NCI-H2081 (cell line): ENCODE results near the gene DSCAML1.

Experiments
- DNase-seq, 2 experiments: peaks; one replicate each; lab custom pipeline; 2025; lab: John Stamatoyannopoulos, UW

DSCAML1 gene, protein sequence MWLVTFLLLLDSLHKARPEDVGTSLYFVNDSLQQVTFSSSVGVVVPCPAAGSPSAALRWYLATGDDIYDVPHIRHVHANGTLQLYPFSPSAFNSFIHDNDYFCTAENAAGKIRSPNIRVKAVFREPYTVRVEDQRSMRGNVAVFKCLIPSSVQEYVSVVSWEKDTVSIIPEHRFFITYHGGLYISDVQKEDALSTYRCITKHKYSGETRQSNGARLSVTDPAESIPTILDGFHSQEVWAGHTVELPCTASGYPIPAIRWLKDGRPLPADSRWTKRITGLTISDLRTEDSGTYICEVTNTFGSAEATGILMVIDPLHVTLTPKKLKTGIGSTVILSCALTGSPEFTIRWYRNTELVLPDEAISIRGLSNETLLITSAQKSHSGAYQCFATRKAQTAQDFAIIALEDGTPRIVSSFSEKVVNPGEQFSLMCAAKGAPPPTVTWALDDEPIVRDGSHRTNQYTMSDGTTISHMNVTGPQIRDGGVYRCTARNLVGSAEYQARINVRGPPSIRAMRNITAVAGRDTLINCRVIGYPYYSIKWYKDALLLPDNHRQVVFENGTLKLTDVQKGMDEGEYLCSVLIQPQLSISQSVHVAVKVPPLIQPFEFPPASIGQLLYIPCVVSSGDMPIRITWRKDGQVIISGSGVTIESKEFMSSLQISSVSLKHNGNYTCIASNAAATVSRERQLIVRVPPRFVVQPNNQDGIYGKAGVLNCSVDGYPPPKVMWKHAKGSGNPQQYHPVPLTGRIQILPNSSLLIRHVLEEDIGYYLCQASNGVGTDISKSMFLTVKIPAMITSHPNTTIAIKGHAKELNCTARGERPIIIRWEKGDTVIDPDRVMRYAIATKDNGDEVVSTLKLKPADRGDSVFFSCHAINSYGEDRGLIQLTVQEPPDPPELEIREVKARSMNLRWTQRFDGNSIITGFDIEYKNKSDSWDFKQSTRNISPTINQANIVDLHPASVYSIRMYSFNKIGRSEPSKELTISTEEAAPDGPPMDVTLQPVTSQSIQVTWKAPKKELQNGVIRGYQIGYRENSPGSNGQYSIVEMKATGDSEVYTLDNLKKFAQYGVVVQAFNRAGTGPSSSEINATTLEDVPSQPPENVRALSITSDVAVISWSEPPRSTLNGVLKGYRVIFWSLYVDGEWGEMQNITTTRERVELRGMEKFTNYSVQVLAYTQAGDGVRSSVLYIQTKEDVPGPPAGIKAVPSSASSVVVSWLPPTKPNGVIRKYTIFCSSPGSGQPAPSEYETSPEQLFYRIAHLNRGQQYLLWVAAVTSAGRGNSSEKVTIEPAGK (N-terminal part only)

GRCh38 chr11:117796872-117797529 is at the start of gene DSCAML1:
Gene DSCAML1, minus strand, starts transcription at chr11:117797216. Its CDS starts 137 bp downstream, at chr11:117797079.
- DNase-seq, result no peak

GRCh38 chr11:117843666-117844484 is 46.9 kb upstream of the DSCAML1 start:
- peak; percentile 51 to 75 for DNase-seq

- DNase-seq, result no peak
Measured at GRCh38 chr11:117842131-117842941, 45.3 kb upstream of the DSCAML1 start.

DNA sequence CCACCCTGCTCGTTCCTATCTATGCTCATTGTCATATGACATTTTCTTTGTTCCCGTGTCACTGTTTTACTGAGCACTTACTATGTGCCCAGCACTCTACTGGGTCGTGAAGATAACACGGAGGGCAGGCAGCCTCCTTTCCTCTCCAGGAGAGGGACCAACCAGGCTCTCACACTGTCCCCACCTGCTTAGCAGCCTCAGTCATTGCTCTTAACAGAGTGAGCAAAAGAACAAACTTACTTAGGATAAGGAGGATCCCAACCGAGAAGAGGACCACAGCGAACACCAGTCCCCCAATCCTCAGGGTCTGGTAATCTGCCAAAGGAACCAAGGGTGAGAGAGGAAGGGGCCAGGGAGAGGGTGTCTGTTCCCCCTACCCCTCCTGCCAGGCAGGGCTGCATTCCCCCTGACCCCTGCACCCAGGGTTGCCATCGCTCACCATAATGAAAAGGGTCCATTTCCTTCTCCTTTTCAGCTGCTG is 44.6 kb upstream of the DSCAML1 start:
- no peak for DNase-seq

- no peak for DNase-seq
Measured at GRCh38 chr11:117840881-117841550, 44.0 kb upstream of the DSCAML1 start.

DNA sequence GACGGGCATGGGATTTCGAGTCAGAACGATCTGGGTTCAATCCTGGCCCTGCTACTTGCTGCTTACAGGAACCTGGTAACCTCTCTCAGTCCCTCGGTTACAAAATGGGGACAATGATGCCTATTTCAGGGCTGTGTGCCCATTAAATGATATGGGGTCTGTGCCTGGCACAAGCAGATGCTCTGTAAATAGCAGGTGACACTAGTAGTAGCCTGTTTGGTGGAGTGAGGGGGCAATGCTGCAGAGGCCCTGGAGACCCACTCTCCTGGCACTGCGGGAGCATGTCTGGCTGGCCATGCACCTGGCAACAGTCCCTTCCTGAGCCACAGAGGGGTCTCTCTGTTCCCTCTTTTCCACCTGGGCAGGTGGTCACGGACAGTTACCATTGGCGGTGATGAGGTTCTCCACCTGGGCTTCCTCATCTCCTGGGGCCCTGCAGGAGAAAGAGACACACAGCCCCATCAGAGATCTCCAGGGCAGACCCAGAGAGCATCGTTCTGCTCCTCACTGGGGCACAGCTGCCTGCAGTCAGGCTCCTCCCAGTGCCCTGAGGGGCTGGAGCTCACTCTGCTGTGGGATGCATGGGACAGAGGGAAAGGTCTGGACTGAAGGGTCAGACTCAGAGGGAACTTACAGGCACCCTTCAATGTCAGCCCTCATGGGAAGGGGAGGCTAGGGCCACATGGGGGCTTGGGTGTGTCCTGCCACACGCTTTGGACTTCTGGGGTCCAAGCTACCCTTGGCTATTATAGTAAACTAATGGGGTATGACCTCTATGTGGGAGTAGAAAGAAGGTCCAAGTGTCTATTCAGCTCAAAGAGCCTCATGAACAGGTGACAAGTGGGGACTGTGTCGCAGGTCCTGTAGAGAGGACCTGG is 43.2 kb upstream of the DSCAML1 start:
- DNase-seq, result no peak

- no peak for DNase-seq
Measured at GRCh38 chr11:117839380-117839881, 42.4 kb upstream of the DSCAML1 start.

- no peak for DNase-seq
Measured at GRCh38 chr11:117838901-117839300, 41.9 kb upstream of the DSCAML1 start.

- DNase-seq, result no peak
Measured at GRCh38 chr11:117837791-117838190, 40.8 kb upstream of the DSCAML1 start.

DNA sequence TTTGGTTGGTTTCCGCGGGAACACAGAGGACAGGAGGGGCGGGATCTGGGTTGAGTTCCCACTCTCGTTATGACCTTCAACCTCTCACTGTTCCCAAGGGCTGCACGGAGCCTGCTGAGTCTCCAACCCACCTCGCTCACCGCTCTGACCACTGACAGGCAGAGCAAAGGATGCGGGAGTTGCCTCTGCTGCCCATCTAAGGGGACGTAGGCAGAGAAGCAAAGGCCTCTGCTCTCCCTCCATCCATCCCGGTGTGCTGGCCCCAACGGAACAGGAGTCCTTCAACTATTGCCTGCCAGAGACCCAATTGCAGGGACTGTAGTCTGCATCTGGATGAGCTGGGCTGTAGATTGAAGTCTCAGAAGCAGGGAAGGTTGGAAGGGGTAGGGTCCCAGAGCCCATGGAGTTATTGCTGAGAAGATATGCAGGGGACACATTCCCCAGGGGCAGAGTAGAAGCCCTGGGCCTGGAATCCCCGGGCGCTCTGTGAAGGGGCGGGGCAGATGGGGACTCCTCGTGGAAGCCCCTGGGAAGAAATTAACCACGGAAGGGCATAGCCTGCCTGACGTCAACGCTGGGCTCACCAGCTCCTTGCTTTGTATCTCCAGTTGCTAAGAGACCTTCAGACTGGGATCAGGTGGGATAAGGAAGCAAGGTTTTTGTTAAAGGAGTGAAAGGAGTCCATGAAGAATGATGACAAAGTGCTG is 40.2 kb upstream of the DSCAML1 start:
- DNase-seq, result no peak

GRCh38 chr11:117836077-117836960 is 39.3 kb upstream of the DSCAML1 start:
- DNase-seq, result no peak

DNA sequence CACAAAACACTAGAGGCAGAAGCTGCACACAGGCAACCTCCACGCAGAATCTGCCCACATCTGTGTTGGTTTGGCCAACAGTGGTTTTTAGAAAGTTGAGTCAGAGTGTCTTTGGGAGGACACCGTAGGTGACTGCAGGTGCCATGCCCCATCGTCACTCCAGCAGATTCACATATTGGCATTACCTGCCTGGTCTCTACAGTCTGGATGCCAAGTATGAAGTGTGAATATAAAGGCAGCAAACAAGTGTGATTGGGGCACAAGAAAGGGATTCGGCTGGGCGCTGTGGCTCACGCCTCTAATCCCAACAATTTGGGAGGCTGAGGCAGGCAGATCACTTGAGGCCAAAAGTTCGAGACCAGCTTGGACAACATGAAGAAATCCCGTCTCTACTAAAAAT is 38.6 kb upstream of the DSCAML1 start:
- no peak for DNase-seq

DNA sequence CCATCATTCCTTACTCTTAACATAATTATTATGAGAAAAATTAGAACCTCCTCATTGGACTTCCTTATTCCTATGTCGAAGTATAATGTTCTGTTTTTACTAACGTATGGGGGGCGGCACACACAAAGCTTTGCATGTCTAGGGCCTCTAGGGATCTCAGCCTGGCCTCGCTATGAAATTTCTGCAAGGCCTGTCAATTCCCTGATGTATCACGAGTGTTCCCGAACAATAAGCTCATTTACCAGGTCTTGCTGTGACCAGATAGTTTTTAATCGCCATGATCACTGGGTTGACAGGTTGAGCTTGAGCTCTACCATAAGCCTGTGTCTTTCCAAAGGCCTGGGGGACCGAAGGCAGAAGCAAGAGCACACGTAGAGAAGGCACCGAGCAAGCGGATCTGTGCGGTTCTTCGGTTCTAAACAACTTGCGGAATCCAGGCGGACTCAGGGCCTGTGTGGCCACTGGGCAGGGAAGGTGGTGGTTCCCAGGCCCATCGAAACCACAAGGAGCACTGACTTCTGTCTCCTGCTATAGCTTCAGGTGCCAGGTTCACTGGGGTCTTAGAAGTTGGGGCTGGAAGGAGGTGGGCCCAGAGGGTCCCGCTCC is 37.9 kb upstream of the DSCAML1 start:
- no peak for DNase-seq

GRCh38 chr11:117834068-117834810 is 37.2 kb upstream of the DSCAML1 start:
- no peak for DNase-seq

- peak; percentile 91 to 97 for DNase-seq
Measured at GRCh38 chr11:117833401-117833891, 36.4 kb upstream of the DSCAML1 start.
